Gastroesophageal sphincter (tissue), 2 donors: Measurements from ENCODE around the gene CASTOR1.

Experiments used
- POLR2A ChIP-seq, 2 donors: fragments of 450-650 bp; IDR thresholded peaks; one replicate each; pipeline ENCODE4 v1.6.1; 2017; ENCODE audit warnings: antibody characterized with exemption in 2 of 2, mild to moderate bottlenecking in 2 of 2, moderate library complexity in 1 of 2
- POLR2AphosphoS5 ChIP-seq: sonication (generic); formaldehyde crosslinking; IDR thresholded peaks from one replicate; pipeline ENCODE4 v1.6.1; 2017; ENCODE audit warnings: antibody characterized with exemption

GRCh38 chr22:30284172-30284571 is 5.1 kb downstream of the CASTOR1 start:
- TF ChIP-seq POLR2AphosphoS5 (no peak), POLR2A (IDR thresholded peaks at IDR 0.05) (no peak)
